GM19467 (cell line): ENCODE results near the gene ANKRD63.

ENCODE experiments used
- ATAC-seq: cut with Tn5 transposase; IDR thresholded peaks from one replicate; pipeline ENCODE4 v1.9.1; 2021; ENCODE audit warnings: mild to moderate bottlenecking, moderate library complexity; ENCODE audit not compliant: unreplicated experiment

ANKRD63 gene

DNA sequence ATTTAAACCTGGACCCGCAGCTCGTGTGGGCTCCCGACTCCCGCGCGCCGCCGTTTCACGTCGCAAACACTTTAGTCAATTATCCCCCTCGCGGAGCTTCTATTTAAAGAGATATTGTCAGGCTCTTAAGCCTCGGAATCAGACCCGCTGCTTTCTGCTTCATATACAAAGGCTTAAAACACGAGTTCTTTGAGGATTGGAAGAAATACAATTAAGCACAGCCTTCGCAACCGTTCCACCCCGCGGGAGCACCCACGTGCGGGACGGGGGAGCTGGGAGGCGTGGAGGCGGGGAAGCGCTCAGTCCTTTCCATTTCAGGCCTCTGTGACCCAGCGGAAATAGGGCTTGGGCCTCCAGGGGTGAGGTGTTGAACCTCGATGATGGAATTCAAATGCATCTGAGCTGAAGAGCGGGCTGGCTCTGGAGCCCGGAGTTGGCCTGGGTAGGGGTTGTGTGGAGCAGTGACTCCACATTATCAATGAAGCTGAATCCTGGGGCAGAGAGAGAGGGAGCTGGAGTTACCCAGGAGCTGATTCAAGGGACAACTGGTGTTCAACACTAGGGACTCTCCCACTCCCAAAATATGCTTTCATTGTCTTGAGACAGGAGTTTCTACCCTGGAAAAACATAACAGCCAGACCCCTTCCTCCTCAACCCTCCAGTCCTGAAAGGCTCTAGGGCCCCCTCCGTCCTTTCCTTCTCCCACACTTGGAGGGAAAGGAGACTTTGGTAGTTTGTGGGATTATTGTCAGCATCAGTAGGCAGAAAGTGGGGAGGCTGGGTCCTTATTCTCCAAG, 2.4 kb downstream of the ANKRD63 start:
- no peak for ATAC-seq

- ATAC-seq, result no peak
Measured at GRCh38 chr15:40279437-40280141, 3.3 kb downstream of the ANKRD63 start.

DNA sequence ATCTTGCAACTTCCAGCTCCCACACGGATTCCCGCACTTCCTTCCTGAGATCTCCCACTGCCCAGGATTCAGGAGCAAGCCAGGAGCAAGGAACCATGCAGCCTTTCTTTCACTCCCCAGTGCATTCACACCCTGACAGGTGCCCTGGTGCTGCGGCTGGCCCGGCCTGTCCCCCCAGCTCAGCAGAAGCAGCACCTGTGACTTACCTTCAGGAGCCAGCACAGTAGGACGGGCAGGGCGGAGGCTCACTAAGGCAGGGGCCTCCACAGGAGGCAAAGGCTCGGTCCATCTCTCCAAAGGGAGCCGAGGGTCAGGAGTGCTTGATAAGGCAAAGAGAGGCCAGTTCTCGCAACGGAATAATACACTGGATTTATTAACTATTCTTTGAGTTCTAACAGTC, 4.8 kb downstream of the ANKRD63 start:
- no peak for ATAC-seq

DNA sequence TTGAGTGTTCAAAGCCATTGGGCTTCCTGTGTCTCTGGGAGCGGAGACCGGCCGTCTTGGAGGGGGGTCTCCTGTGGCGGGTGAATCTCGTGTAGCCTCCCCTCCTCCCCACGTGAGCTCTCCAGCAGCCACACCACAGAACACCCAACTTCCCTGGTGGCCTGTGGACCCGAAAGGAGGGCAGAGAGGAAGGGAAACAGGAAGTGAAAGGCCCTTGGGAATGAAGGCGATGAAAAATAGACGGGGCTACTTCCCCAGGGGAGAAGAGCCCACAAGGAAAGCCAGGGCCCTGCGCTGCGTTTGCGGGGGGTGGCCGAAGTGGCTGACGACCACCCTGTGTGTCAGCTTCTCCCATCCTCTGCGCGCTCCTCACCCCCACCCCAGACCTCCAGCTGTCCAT, 5.4 kb downstream of the ANKRD63 start:
- ATAC-seq, result no peak

GRCh38 chr15:40276927-40277326, 5.9 kb downstream of the ANKRD63 start:
- ATAC-seq, result no peak

- no peak for ATAC-seq
Measured at GRCh38 chr15:40275954-40276353, 6.9 kb downstream of the ANKRD63 start.

- no peak for ATAC-seq
Measured at GRCh38 chr15:40275523-40275922, 7.3 kb downstream of the ANKRD63 start.

GRCh38 chr15:40274350-40275274, 8.3 kb downstream of the ANKRD63 start:
- ATAC-seq, result no peak

DNA sequence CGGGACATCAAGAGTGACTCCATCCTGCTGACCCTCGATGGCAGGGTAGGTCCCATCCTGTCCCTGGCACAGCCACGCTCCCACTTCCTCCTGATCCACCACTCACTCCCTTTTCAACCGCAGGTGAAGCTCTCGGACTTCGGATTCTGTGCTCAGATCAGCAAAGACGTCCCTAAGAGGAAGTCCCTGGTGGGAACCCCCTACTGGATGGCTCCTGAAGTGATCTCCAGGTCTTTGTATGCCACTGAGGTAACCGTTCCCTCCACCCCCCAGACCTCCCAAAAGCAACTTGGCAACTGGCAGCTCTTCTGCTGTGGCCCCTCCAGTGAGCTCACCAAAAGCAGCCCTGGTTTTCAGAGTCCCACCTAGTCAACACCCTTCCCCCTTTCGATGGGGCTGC, 9.4 kb downstream of the ANKRD63 start:
- ATAC-seq, result no peak

DNA sequence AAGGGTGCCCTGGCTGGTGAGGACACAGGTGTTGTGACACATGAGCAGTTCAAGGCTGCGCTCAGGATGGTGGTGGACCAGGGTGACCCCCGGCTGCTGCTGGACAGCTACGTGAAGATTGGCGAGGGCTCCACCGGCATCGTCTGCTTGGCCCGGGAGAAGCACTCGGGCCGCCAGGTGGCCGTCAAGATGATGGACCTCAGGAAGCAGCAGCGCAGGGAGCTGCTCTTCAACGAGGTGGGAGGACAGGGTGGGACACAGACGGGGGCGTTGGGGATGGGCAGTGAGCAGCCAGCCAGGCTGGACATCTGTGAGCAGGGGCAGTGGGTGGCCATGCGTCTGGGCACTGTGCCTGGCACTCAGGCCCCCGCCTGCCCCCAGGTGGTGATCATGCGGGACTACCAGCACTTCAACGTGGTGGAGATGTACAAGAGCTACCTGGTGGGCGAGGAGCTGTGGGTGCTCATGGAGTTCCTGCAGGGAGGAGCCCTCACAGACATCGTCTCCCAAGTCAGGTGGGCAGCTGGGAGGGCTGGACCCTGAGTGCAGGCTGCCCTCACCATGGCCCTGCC, 10.3 kb downstream of the ANKRD63 start:
- ATAC-seq, result no peak

- no peak for ATAC-seq
Measured at GRCh38 chr15:40271685-40272484, 11.0 kb downstream of the ANKRD63 start.

- no peak for ATAC-seq
Measured at GRCh38 chr15:40270246-40270995, 12.4 kb downstream of the ANKRD63 start.

DNA sequence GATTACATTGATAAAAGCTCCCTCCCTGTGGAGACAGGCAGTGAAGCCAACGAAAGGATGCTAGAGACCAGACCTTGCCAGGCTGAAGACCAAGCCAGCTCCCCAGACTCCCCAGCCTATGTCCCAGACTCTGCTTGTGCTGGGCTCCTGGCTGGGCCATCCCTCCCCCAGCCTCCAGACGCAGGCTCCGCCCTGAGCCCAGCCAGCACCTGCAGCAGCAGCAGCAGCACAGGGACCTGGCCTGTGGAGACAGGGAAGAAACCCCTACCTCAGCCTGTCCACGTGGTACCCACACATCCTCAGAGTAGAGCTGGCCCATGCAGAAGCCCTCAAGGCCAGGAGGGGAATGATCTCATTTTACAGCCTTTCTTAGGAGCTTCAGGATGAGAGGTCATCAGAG, 13.3 kb downstream of the ANKRD63 start:
- ATAC-seq, result no peak

DNA sequence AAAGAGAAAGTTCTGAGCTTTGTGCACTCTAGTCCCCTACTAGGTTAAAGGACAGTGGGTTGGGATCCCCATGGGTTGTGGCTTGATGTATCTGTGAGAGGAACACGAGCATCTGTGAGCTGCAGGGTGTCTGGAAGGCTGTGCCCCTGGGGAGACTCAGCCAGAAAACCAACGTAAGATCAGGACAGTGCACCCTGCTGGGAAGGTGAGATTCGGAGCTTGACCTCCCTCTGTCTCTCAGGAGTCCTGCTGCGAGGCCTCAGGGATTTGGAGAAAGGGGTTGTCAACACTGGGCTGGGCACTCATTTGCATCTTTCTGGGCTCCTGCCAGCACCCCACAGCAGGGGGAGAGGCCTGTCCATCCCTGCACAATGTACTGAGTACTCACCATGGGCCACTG, 15.2 kb downstream of the ANKRD63 start:
- ATAC-seq, result no peak

DNA sequence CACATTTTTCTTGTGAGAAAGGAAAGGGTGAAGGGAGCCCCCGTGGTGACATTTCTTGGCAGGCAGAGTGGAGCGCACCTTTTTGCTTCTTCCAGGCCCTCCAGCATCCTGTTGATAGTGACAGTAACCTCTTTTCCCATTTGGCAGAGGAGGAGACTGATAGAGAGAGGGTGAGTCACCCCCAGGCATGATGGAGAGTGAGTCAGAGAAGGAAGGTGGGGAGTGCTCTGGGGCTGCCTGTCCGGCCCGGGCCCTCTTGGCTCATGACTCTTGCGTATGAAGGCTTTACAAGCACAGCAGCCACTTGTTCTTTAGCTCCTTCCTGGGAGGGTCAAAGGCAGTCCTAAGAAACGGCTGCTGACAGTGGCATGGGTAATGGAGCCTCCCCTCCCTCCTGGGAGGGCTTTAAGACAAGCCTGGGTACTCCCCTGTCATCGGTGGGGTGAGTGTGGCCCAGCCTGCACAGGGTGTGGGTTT, 16.0 kb downstream of the ANKRD63 start:
- ATAC-seq, result no peak

- ATAC-seq, result no peak
Measured at GRCh38 chr15:40265875-40266274, 17.0 kb downstream of the ANKRD63 start.

GRCh38 chr15:40265355-40265754, 17.5 kb downstream of the ANKRD63 start:
- ATAC-seq, result no peak

GRCh38 chr15:40264321-40265153, 18.3 kb downstream of the ANKRD63 start:
- ATAC-seq, result no peak
